Trophoblast cell (in vitro differentiated cells and primary cell): ENCODE data around the gene ADAMTS14.

Experiments used
- DNase-seq, 2 donors: peaks; one replicate each; pipeline ENCODE4 v3.0.0-alpha.2; 2016
- H2AFZ ChIP-seq: 2 replicates; pipeline ENCODE4 v1.6.1; 2013; ENCODE audit warnings: low read length, moderate library complexity, mild to moderate bottlenecking; ENCODE audit not compliant: insufficient read depth, poor library complexity
- H2AK5ac ChIP-seq: 2 replicates; pipeline ENCODE4 v1.6.1; 2013; ENCODE audit warnings: mild to moderate bottlenecking, low read length
- H2BK120ac ChIP-seq: 2 replicates; pipeline ENCODE4 v1.6.1; 2013; ENCODE audit warnings: low read length, mild to moderate bottlenecking, moderate library complexity; ENCODE audit not compliant: insufficient read depth, poor library complexity
- H2BK12ac ChIP-seq: 2 replicates; pipeline ENCODE4 v1.6.1; 2013; ENCODE audit warnings: mild to moderate bottlenecking, low read length, moderate library complexity
- H2BK5ac ChIP-seq: 2 replicates; pipeline ENCODE4 v1.6.1; 2013; ENCODE audit warnings: low read length, low read depth, moderate library complexity, mild to moderate bottlenecking; ENCODE audit not compliant: poor library complexity
- H3K14ac ChIP-seq: 2 replicates; pipeline ENCODE4 v1.6.1; 2013; ENCODE audit warnings: mild to moderate bottlenecking, low read length
- H3K18ac ChIP-seq: 2 replicates; pipeline ENCODE4 v1.6.1; 2013; ENCODE audit warnings: mild to moderate bottlenecking, low read length
- H3K23ac ChIP-seq: 2 replicates; pipeline ENCODE4 v1.6.1; 2013; ENCODE audit warnings: low read length
- H3K27ac ChIP-seq: 2 replicates; pipeline ENCODE4 v1.5.1; 2013; ENCODE audit warnings: low read depth, mild to moderate bottlenecking, inconsistent platforms, low read length, moderate library complexity
- H3K27me3 ChIP-seq: 2 replicates; pipeline ENCODE4 v1.6.1; 2013; ENCODE audit warnings: inconsistent platforms, mild to moderate bottlenecking, low read length, moderate library complexity; ENCODE audit not compliant: insufficient read depth
- H3K36me3 ChIP-seq, 2 experiments: 1 replicate in 1 of 2; 2 replicates in 1 of 2; pipeline ENCODE4 v1.6.1; 2013; ENCODE audit warnings: low read length in 2 of 2, mild to moderate bottlenecking in 2 of 2, moderate library complexity in 1 of 2; ENCODE audit not compliant: insufficient read depth in 2 of 2, control insufficient read depth in 1 of 2
- H3K4ac ChIP-seq: 2 replicates; pipeline ENCODE4 v1.6.1; 2013; ENCODE audit warnings: low read depth, mild to moderate bottlenecking, low read length, moderate library complexity
- H3K4me1 ChIP-seq, 2 experiments: 1 replicate in 1 of 2; 2 replicates in 1 of 2; pipeline ENCODE4 v1.6.1; 2013; ENCODE audit warnings: low read length in 2 of 2, mild to moderate bottlenecking in 2 of 2, moderate library complexity in 1 of 2; ENCODE audit not compliant: insufficient read depth in 2 of 2, control insufficient read depth in 1 of 2
- H3K4me2 ChIP-seq: 2 replicates; pipeline ENCODE4 v1.6.1; 2013; ENCODE audit warnings: inconsistent platforms, mild to moderate bottlenecking, low read length, moderate library complexity
- H3K4me3 ChIP-seq: 2 replicates; pipeline ENCODE4 v1.5.1; 2013; ENCODE audit warnings: mild to moderate bottlenecking, low read depth, low read length, inconsistent platforms
- H3K79me1 ChIP-seq: one replicate; pipeline ENCODE4 v1.6.1; 2013; ENCODE audit warnings: low read length
- H3K79me2 ChIP-seq: 2 replicates; pipeline ENCODE4 v1.6.1; 2013; ENCODE audit warnings: low read length, mild to moderate bottlenecking; ENCODE audit not compliant: control insufficient read depth, insufficient read depth, poor library complexity
- H3K9ac ChIP-seq: 2 replicates; pipeline ENCODE4 v1.6.1; 2013; ENCODE audit warnings: mild to moderate bottlenecking, low read length
- H3K9me3 ChIP-seq: 2 replicates; pipeline ENCODE4 v1.6.1; 2013; ENCODE audit warnings: low read depth, mild to moderate bottlenecking, control low read depth, inconsistent platforms, low read length; ENCODE audit not compliant: insufficient read depth
- H4K12ac ChIP-seq: 2 replicates; pipeline ENCODE4 v1.6.1; 2013; ENCODE audit warnings: low read depth, mild to moderate bottlenecking, low read length, moderate library complexity
- H4K8ac ChIP-seq: 2 replicates; pipeline ENCODE4 v1.6.1; 2013; ENCODE audit warnings: low read depth, mild to moderate bottlenecking, low read length, moderate library complexity
- H4K91ac ChIP-seq: one replicate; pipeline ENCODE4 v1.6.1; 2013; ENCODE audit warnings: low read depth, mild to moderate bottlenecking, low read length, moderate library complexity
- WGBS: extraction: QIAGEN DNeasy Blood & Tissue Kit; methylation state at CpG from one replicate; pipeline ENCODE4 v1.1.7; 2013; ENCODE audit warnings: missing lambda C conversion rate; ENCODE audit not compliant: insufficient read length, insufficient coverage; ENCODE audit errors: extremely low coverage; 5-methylcytosine and 5-hydroxymethylcytosine counted together

Gene ADAMTS14

DNA sequence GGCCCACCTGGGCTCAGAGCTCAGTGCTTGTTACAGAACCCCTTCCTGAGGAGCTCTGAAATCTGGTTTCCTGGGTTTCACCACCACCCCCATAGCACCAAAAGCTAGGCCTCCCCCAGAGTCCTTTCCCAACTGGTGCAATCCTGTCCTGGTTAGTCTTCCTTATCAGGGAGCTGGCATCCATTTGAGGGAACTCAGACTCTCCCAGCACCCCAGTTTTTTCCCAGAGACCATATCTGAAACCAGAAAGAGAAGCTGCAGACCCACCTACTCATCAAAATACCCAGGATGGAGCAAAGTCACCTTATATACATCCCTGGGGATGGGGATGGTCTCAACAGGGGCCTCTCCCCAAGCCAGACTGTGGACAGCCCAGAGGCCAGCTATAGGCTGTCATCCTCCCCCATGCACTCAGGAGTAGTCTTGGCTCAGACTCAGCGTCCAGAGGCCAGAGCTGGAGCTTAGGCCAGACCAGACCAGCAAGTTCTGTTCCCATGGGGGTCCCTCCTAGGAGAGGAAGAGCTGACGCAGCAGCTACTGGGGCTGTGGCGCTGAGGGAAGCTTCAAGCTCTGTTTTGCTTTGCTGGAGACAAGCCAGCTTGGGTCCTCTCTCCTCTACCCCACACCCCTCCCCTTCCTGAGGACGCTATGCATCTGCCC, 109.9 kb downstream of the ADAMTS14 start:
- no peaks in the 10 kb centered on the region for H3K79me1 ChIP-seq
- H3K23ac ChIP-seq, result no peak overlapping the region
- H3K4me1 ChIP-seq, result no peaks in the 10 kb centered on the region
- H3K4me2 ChIP-seq, result no peak overlapping the region
- no peak overlapping the region for H3K9ac ChIP-seq
- no peak overlapping the region for H3K27ac ChIP-seq
- H2AFZ ChIP-seq, result no peak overlapping the region
- no peak overlapping the region for H2BK5ac ChIP-seq
- no peaks in the 10 kb centered on the region for H3K27me3 ChIP-seq
- H3K14ac ChIP-seq, result no peak overlapping the region
- H3K4ac ChIP-seq, result no peak overlapping the region
- no peaks in the 10 kb centered on the region for H3K79me2 ChIP-seq
- H4K12ac ChIP-seq, result no peak overlapping the region
- H2BK120ac ChIP-seq, result no peak overlapping the region
- H4K91ac ChIP-seq, result no peak overlapping the region
- H2BK12ac ChIP-seq, result no peak overlapping the region
- WGBS, result no CpG with 5 or more reads among the region's 4 CpGs
- no peak overlapping the region for H3K18ac ChIP-seq
- no peak overlapping the region for H4K8ac ChIP-seq
- no peaks in the 10 kb centered on the region for H3K36me3 ChIP-seq
- no peak for DNase-seq
- H3K9me3 ChIP-seq, result peaks cover 2% of the 10 kb centered on the region
- no peak overlapping the region for H3K4me3 ChIP-seq
- no peak overlapping the region for H2AK5ac ChIP-seq

DNA sequence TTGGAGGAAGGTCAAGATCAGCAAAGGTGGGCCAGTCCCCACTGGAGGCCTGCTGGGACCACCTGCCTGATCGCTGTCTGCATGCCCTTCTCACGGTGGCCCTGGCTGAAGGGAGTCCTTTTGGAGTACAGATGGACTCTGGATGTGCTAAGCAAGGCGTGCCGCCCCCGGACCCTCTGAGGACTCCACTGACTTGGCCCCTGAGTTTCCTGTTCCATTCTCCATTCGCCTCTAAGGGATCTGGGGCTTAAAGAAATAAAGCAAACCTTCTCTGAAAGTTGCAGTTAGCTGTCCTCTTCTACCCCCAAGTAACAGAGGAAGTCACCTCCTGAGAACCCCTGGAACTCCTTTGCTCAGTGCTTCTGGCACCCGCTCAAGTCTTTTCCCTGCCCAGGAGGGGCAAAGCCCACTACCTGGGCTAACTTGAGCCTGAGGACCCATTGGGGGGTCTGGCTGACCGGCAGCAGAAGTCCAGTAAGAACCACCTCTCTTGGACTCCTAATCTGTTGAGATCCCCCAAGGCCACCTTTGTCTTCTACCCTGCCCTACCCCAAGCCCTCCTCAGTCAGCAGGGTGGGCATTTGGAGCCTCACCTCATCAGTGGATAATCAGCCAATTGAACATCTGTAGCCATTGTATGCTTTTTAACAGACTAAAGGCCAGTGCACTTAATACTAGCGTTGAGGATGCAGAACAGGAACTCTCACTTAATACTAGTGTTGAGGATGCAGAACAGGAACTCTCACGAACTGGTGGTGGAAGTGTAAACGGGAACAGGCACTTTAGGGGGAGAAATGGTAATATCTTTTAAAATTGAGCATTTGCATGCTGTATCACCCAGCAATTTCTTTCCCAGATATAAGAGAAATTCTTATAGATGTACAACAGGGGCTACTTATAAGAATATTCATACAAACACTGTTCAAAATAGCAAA, 110.7 kb downstream of the ADAMTS14 start:
- Histone ChIP-seq H4K12ac (no peak overlapping the region), H3K4me3 (no peak overlapping the region), H2AFZ (no peak overlapping the region), H2BK12ac (no peak overlapping the region), H2AK5ac (no peak overlapping the region), H3K36me3 (no peaks in the 10 kb centered on the region), H3K9ac (no peak overlapping the region), H2BK120ac (no peak overlapping the region), H3K79me2 (no peaks in the 10 kb centered on the region), H3K23ac (no peak overlapping the region), H3K4me1 (no peaks in the 10 kb centered on the region), H3K79me1 (no peaks in the 10 kb centered on the region), H3K4me2 (no peak overlapping the region), H3K9me3 (peaks cover 2% of the 10 kb centered on the region), H3K27me3 (no peaks in the 10 kb centered on the region), H3K18ac (no peak overlapping the region), H3K27ac (no peak overlapping the region), H3K14ac (no peak overlapping the region), H2BK5ac (no peak overlapping the region), H3K4ac (no peak overlapping the region), H4K91ac (no peak overlapping the region), H4K8ac (no peak overlapping the region)
- no peak for DNase-seq
- WGBS, result no CpG with 5 or more reads among the region's 11 CpGs

DNA sequence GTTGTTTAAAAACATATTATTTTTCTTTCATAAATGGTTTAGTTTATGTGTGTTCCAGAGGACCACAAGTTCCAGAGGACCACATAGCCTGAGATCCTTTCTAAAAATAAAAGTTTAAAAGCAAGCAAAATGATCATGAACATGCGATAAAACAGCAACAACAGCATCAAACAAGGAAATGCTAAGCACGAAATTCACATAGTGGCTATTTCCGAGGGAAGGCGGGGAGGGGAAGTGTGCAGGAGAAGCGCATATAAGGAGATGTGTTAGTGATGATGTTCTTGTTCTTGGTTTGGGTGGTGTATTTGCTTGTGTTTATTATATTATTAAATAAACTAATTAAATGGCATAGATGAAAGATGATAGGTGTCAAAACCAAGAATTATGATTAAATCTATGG, 111.7 kb downstream of the ADAMTS14 start:
- no peak overlapping the region for H3K27ac ChIP-seq
- no peak overlapping the region for H2AK5ac ChIP-seq
- no peak overlapping the region for H4K12ac ChIP-seq
- no peaks in the 10 kb centered on the region for H3K27me3 ChIP-seq
- H3K23ac ChIP-seq, result no peak overlapping the region
- no peak overlapping the region for H2BK5ac ChIP-seq
- H3K14ac ChIP-seq, result no peak overlapping the region
- no peak overlapping the region for H3K18ac ChIP-seq
- no peaks in the 10 kb centered on the region for H3K4me1 ChIP-seq
- no peak overlapping the region for H4K8ac ChIP-seq
- H3K36me3 ChIP-seq, result no peaks in the 10 kb centered on the region
- H4K91ac ChIP-seq, result no peak overlapping the region
- H2AFZ ChIP-seq, result no peak overlapping the region
- no peak overlapping the region for H2BK12ac ChIP-seq
- H3K79me2 ChIP-seq, result no peaks in the 10 kb centered on the region
- H3K9ac ChIP-seq, result no peak overlapping the region
- no peak overlapping the region for H3K4me3 ChIP-seq
- H3K79me1 ChIP-seq, result no peaks in the 10 kb centered on the region
- H3K4me2 ChIP-seq, result no peak overlapping the region
- no peak overlapping the region for H3K4ac ChIP-seq
- no peak overlapping the region for H2BK120ac ChIP-seq
- peaks cover 2% of the 10 kb centered on the region for H3K9me3 ChIP-seq
- WGBS, result no CpG with 5 or more reads among the region's 5 CpGs
- no peak for DNase-seq

DNA sequence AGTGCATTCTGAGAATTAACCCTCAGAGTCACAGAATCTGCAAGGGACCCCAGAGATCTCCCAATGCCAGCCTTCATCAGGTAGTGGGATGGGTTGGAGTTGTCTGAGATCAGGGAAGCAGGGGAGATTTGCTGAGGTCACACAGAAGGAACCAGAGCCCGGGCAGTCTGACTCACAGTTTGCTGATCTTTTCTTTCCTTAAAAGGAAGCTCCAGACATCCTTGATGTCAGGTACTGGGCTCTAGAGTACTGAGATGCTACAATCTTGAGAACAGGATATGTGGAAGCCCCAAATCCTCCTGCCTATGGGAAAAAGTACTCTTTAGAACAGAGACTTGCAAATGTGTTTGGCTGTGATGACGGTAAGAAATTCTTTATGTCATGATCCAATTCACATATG, 112.2 kb downstream of the ADAMTS14 start:
- Histone ChIP-seq H3K18ac (no peak overlapping the region), H3K9ac (no peak overlapping the region), H3K4me1 (no peaks in the 10 kb centered on the region), H2BK120ac (no peak overlapping the region), H3K36me3 (no peaks in the 10 kb centered on the region), H3K14ac (no peak overlapping the region), H3K23ac (no peak overlapping the region), H2AFZ (no peak overlapping the region), H4K12ac (no peak overlapping the region), H2AK5ac (no peak overlapping the region), H4K8ac (no peak overlapping the region), H3K9me3 (peaks cover 2% of the 10 kb centered on the region), H3K79me2 (no peaks in the 10 kb centered on the region), H3K4ac (no peak overlapping the region), H3K79me1 (no peaks in the 10 kb centered on the region), H3K4me3 (no peak overlapping the region), H3K27me3 (no peaks in the 10 kb centered on the region), H2BK5ac (no peak overlapping the region), H4K91ac (no peak overlapping the region), H2BK12ac (no peak overlapping the region), H3K27ac (no peak overlapping the region), H3K4me2 (no peak overlapping the region)
- no CpG with 5 or more reads among the region's 2 CpGs for WGBS
- DNase-seq, result no peak
